Measurements from ENCODE around the gene FHIT. TPM values are rescaled to one million over a fixed set of nuclear protein-coding genes. Genes with fewer than 3 reads are reported as not detected.

The FHIT gene
- total RNA-seq, 2 donors from 2014 or later, result 6.8 to 12.3 TPM

DNA sequence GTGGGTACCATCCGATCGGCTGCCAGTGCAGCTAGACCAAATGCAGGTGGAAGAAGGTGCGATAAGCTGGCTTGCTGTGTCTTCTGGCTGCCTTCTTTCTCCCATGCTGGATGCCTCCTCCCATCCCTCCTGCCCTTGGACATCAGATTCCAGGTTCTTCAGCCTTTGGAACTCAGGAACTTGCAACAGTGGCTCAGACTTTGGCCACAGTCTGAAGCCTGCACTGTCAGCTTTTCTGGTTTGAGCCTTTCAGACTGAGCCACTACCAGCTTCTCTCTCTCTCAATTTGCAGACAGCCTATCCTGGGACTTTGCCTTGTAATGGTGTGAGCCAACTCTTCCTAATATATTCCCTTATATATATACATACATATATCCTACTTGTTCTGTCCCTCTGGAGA, 485.5 kb downstream of the FHIT start:
- WGBS, 2 experiments (ENCODE audit: insufficient coverage in 1 of 2, insufficient read length in 1 of 2), result 94% methylated on average over 3 of the region's 3 CpGs; no CpG with 5 or more reads in 1 of the 2 experiments
- no peak overlapping the region for H3K27ac Mint-ChIP-seq
- Histone ChIP-seq H3K27ac (ENCODE audit: low read depth, low read length) (no peak overlapping the region), H3K4me3 (ENCODE audit: low read length) (no peak overlapping the region), H3K4me1 (ENCODE audit: control insufficient read depth, insufficient read depth, low read length) (no peaks in the 10 kb centered on the region), H3K9ac (ENCODE audit: extremely low read depth, low read length, poor library complexity, severe bottlenecking) (no peak overlapping the region), H3K27me3 (ENCODE audit: control insufficient read depth, insufficient read depth, low read length, poor library complexity, severe bottlenecking) (no peaks in the 10 kb centered on the region), H3K9me3 (ENCODE audit: control insufficient read depth, low read length) (no peaks in the 10 kb centered on the region), H3K36me3 (ENCODE audit: control insufficient read depth, insufficient read depth, low read length) (no peaks in the 10 kb centered on the region)
- TF ChIP-seq, protein P1, sequence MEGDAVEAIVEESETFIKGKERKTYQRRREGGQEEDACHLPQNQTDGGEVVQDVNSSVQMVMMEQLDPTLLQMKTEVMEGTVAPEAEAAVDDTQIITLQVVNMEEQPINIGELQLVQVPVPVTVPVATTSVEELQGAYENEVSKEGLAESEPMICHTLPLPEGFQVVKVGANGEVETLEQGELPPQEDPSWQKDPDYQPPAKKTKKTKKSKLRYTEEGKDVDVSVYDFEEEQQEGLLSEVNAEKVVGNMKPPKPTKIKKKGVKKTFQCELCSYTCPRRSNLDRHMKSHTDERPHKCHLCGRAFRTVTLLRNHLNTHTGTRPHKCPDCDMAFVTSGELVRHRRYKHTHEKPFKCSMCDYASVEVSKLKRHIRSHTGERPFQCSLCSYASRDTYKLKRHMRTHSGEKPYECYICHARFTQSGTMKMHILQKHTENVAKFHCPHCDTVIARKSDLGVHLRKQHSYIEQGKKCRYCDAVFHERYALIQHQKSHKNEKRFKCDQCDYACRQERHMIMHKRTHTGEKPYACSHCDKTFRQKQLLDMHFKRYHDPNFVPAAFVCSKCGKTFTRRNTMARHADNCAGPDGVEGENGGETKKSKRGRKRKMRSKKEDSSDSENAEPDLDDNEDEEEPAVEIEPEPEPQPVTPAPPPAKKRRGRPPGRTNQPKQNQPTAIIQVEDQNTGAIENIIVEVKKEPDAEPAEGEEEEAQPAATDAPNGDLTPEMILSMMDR (conservative IDR thresholded peaks at IDR 0.05), result no peak
- peaks cover 2% of the 10 kb centered on the region for H3K4me1 Mint-ChIP-seq
- DNase-seq, result no peak
- no peaks in the 10 kb centered on the region for H3K27me3 Mint-ChIP-seq (ENCODE audit: insufficient read depth)
- H3K36me3 Mint-ChIP-seq (ENCODE audit: low read depth), result no peaks in the 10 kb centered on the region
- no peak overlapping the region for H3K4me3 Mint-ChIP-seq
- H3K9me3 Mint-ChIP-seq, result no peaks in the 10 kb centered on the region

DNA sequence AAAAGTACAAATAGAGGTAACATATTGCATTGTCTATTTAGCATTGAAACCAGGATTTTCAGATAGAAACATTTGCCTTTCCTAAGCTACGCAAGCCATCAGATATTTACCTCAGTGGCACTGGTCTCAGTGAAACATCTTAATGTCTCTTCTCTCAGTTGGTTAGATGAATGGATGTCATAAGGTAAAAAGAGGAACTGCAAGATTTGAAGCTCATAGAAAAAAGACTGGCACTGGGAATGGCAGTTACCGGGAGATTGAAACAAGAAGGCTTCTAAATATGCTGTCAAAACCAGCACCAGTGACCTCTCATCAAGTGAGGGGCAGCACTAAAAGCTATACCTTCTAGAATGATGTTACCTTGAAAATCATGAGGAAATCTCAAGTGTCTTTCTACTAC, 486.4 kb downstream of the FHIT start:
- Histone ChIP-seq H3K27ac (ENCODE audit: low read depth, low read length) (no peak overlapping the region), H3K9ac (ENCODE audit: extremely low read depth, low read length, poor library complexity, severe bottlenecking) (no peak overlapping the region), H3K36me3 (ENCODE audit: control insufficient read depth, insufficient read depth, low read length) (no peaks in the 10 kb centered on the region), H3K9me3 (ENCODE audit: control insufficient read depth, low read length) (no peaks in the 10 kb centered on the region), H3K4me1 (ENCODE audit: control insufficient read depth, insufficient read depth, low read length) (no peaks in the 10 kb centered on the region), H3K4me3 (ENCODE audit: low read length) (no peak overlapping the region), H3K27me3 (ENCODE audit: control insufficient read depth, insufficient read depth, low read length, poor library complexity, severe bottlenecking) (no peaks in the 10 kb centered on the region)
- no peaks in the 10 kb centered on the region for H3K4me1 Mint-ChIP-seq
- WGBS, 2 experiments (ENCODE audit: insufficient coverage in 1 of 2, insufficient read length in 1 of 2), result 98 to 100% methylated on average over 1 to 2 of the region's 2 CpGs
- TF ChIP-seq, protein P1 (conservative IDR thresholded peaks at IDR 0.05), result no peak
- no peak overlapping the region for H3K27ac Mint-ChIP-seq
- H3K27me3 Mint-ChIP-seq (ENCODE audit: insufficient read depth), result no peaks in the 10 kb centered on the region
- H3K4me3 Mint-ChIP-seq, result no peak overlapping the region
- no peaks in the 10 kb centered on the region for H3K36me3 Mint-ChIP-seq (ENCODE audit: low read depth)
- H3K9me3 Mint-ChIP-seq, result peaks cover under 1% of the 10 kb centered on the region
- DNase-seq, result no peak

DNA sequence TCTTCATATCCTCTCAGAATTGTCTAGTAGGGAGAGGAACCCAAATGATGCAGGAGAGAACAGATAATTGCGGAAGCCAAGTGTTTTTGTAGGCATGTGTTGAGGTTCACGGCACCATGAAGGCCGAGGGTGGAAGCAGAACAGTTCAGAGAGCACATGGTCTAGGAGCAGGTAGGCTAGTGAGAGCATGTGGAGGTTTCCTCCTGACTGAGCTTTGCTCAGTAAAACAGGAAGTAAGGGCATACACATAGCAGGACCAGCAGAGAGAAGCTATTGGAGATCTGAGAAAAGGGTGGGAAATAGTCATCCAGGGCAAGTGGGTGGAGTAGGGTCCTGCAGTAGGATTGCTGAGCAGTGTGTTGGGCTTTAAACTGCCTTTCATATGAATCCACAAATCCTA, 491.1 kb downstream of the FHIT start:
- Mint-ChIP-seq H3K9me3 (peaks cover 2% of the 10 kb centered on the region), H3K27ac (no peak overlapping the region), H3K27me3 (ENCODE audit: insufficient read depth) (peaks cover 2% of the 10 kb centered on the region), H3K4me3 (no peak overlapping the region), H3K4me1 (peaks cover 26% of the 10 kb centered on the region), H3K36me3 (ENCODE audit: low read depth) (no peaks in the 10 kb centered on the region)
- TF ChIP-seq, protein P1 (conservative IDR thresholded peaks at IDR 0.05), result no peak
- 95 to 96% methylated on average over 3 of the region's 3 CpGs for WGBS, 2 experiments (ENCODE audit: insufficient coverage in 1 of 2, insufficient read length in 1 of 2)
- no peaks in the 10 kb centered on the region for H3K36me3 ChIP-seq (ENCODE audit: control insufficient read depth, insufficient read depth, low read length)
- H3K27ac ChIP-seq (ENCODE audit: low read depth, low read length), result no peak overlapping the region
- H3K4me3 ChIP-seq (ENCODE audit: low read length), result no peak overlapping the region
- DNase-seq, result no peak
- H3K4me1 ChIP-seq (ENCODE audit: control insufficient read depth, insufficient read depth, low read length), result peaks cover 9% of the 10 kb centered on the region
- no peak overlapping the region for H3K9ac ChIP-seq (ENCODE audit: extremely low read depth, low read length, poor library complexity, severe bottlenecking)
- no peaks in the 10 kb centered on the region for H3K9me3 ChIP-seq (ENCODE audit: control insufficient read depth, low read length)
- H3K27me3 ChIP-seq (ENCODE audit: control insufficient read depth, insufficient read depth, low read length, poor library complexity, severe bottlenecking), result no peaks in the 10 kb centered on the region
